ENCODE measurements around the gene OSCAR.

Gene OSCAR

DNA sequence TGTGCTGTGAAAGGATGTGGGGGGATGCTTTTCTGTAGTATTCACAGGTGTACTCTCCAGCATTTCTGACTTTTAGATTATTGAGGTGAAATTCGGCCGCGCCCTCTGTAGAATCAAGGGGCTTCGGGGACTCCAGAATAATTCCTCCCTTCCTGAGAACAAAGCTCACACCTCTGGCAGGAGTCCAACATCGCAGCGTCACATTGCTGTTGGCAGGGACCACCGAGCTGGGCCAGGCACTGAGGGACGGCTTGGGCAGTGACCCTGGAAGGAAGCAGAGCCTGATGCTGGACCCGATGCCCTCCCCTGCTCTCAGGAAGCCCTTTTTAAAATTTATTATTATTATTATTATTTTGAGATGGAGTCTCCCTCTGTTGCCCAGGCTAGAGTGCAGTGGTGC is 25.8 kb downstream of the OSCAR start:
- no peak for TF ChIP-seq CTCF (IDR thresholded peaks at IDR 0.05; ENCODE audit: extremely low read depth, missing control alignments)
- no peak for DNase-seq (ENCODE audit: low spot score)

DNA sequence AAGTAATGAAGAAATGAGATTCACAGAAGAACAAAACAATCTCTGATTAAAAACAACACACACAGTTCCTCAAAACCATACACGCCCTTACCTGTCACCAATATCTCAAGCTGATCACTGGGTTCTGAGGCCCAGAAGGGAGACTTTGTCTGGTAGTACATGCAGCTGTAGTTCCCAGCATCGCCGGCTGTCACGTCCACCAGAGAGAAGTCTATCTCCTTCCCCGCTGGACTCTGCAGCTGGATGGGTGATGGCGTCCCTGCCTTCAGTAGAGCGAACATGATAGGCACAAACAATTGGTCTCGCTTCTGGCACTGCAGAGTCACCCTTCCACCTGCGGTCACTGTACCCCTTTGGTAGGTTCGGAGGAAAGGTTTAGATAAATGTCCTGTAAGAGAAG is 26.8 kb downstream of the OSCAR start:
- no peak for DNase-seq (ENCODE audit: low spot score)
- no peak for TF ChIP-seq CTCF (IDR thresholded peaks at IDR 0.05; ENCODE audit: extremely low read depth, missing control alignments)

GRCh38 chr19:54069470-54069869 is 31.1 kb downstream of the OSCAR start:
- no peak for TF ChIP-seq CTCF (IDR thresholded peaks at IDR 0.05; ENCODE audit: extremely low read depth, missing control alignments)
- DNase-seq (ENCODE audit: low spot score): no peak

- DNase-seq (ENCODE audit: low spot score): no peak
- no peak for TF ChIP-seq CTCF (IDR thresholded peaks at IDR 0.05; ENCODE audit: extremely low read depth, missing control alignments)
Observed at GRCh38 chr19:54063350-54064116, 37.1 kb downstream of the OSCAR start, which contains the start of gene VSTM1. TSS of gene VSTM1 (minus strand) at chr19:54063897. CDS start at chr19:54063777, 120 bp downstream.

- no peak for DNase-seq (ENCODE audit: low spot score)
- no peak for TF ChIP-seq CTCF (IDR thresholded peaks at IDR 0.05; ENCODE audit: extremely low read depth, missing control alignments)
Observed at GRCh38 chr19:54062643-54063042, 38.0 kb downstream of the OSCAR start.

DNA sequence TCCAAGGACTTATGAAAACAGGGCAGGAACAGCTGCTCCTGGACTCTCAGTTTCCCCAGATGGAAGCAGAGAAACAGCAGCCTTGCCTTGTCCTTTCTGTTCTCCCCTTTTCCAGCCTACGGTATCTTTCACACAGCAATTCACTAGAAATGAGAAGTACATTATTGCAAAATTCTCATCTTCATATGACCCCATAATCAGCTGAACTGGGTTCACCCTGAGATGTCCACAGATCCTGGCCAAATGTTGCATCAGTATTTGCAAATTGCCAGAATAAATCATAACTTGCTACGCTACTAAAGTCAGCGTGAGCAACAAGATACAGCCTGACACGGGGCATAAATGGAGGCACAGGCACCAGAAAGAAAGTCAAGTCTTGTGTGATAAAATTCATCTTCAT is 53.0 kb downstream of the OSCAR start:
- DNase-seq (ENCODE audit: low spot score): no peak
- TF ChIP-seq CTCF (IDR thresholded peaks at IDR 0.05; ENCODE audit: extremely low read depth, missing control alignments): no peak

DNA sequence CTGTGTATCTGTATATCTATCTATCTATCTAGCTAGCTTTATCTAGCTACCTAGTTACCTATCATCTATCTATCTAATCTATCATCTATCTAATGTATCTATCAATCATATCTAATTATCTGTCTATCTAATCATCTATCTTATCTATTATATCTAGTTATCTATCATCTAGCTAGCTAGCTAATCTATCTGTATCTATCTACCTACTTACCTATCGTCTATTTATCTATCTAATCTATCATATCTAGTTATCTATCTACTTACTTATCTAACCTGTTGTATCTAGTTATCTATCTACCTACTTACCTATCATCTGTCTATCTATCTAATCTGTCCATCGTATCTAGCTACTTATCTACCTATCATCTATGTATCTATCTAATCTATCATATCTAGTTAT is 54.8 kb downstream of the OSCAR start:
- no peak for DNase-seq (ENCODE audit: low spot score)
- TF ChIP-seq CTCF (IDR thresholded peaks at IDR 0.05; ENCODE audit: extremely low read depth, missing control alignments): no peak

All from GM20000 (cell line).